ENCODE results near the gene KRT74. TPM values are rescaled to one million over a fixed set of nuclear protein-coding genes. Genes with fewer than 3 reads are reported as not detected.

KRT74 gene
- total and polyA plus RNA-seq, 2 of the 13 experiments (the other 11 are each of a cell fraction or from before 2014, with no cell fraction given) = not detected

- TF ChIP-seq ZNF691 (CRISPR knock-in tag; IDR thresholded peaks at IDR 0.05; ENCODE audit: borderline replicate concordance, low read depth) = no peak
- no peak for TF ChIP-seq PPARG (CRISPR knock-in tag; conservative IDR thresholded peaks at IDR 0.05)
- no peak for TF ChIP-seq ZNF572 (CRISPR knock-in tag; IDR thresholded peaks at IDR 0.05)
- TF ChIP-seq KLF16 (CRISPR knock-in tag; IDR thresholded peaks at IDR 0.05) = no peak
- TF ChIP-seq MED8 (CRISPR knock-in tag; IDR thresholded peaks at IDR 0.05; ENCODE audit: insufficient replicate concordance) = no peak
- no peak for TF ChIP-seq ZNF296 (CRISPR knock-in tag; conservative IDR thresholded peaks at IDR 0.05)
- TF ChIP-seq TERF1 (CRISPR knock-in tag; IDR thresholded peaks at IDR 0.05) = no peak
These were observed 41.0 kb upstream of the KRT74 start (continued) for GRCh38 chr12:52614381-52615207.

- TF ChIP-seq MTF1 (CRISPR knock-in tag; IDR thresholded peaks at IDR 0.05) (no peak), ETV6 (CRISPR knock-in tag; conservative IDR thresholded peaks at IDR 0.05) (no peak), ZNF10 (CRISPR knock-in tag; IDR thresholded peaks at IDR 0.05; ENCODE audit: borderline replicate concordance, low read depth) (no peak), ARID3A (IDR thresholded peaks at IDR 0.05; ENCODE audit: low read depth, low read length) (no peak), ZNF354B (CRISPR knock-in tag; IDR thresholded peaks at IDR 0.05) (no peak), RXRA (CRISPR knock-in tag; IDR thresholded peaks at IDR 0.05) (no peak)
- Histone ChIP-seq H2AFZ (ENCODE audit: low read length) (no peak overlapping the region), H3K4me3 (replicated peaks in 1 of 3; ENCODE audit: insufficient read depth in 1 of 3, low read depth in 2 of 3, low read length in 3 of 3) (no peak overlapping the region), H3K36me3 (replicated peaks in 1 of 2; ENCODE audit: control insufficient read depth in 1 of 2, insufficient read depth in 2 of 2, low read length in 2 of 2) (no peaks in the 10 kb centered on the region), H3K4me2 (ENCODE audit: low read depth, low read length) (no peak overlapping the region), H3K9me3 (ENCODE audit: low read length) (no peaks in the 10 kb centered on the region), H3K79me2 (ENCODE audit: insufficient read depth, low read length) (no peaks in the 10 kb centered on the region), H3K4me1 (ENCODE audit: insufficient read depth, low read length) (no peaks in the 10 kb centered on the region), H3K27me3 (ENCODE audit: control insufficient read depth in 1 of 2, insufficient read depth in 2 of 2, low read length in 2 of 2) (peaks cover 4 to 46% of the 10 kb centered on the region in 2 experiments; a peak in 3 of 5 replicates), H3K27ac (ENCODE audit: extremely low read length, insufficient read depth, low read length) (no peak overlapping the region), H4K20me1 (ENCODE audit: insufficient read depth, low read length) (no peaks in the 10 kb centered on the region), H3K9ac (ENCODE audit: insufficient read depth, low read depth, low read length) (no peak overlapping the region)
- WGBS (ENCODE audit: low lambda C conversion rate) = 0% methylated on average over 4 of the region's 9 CpGs
- ATAC-seq = no peak
- no peak for DNase-seq (ENCODE audit: low spot score)
- ChIA-PET CTCF (ENCODE audit: low intra/inter-chr PET ratio, low total read pairs) (no interaction called here), POLR2A (no interaction called here)
- intact Hi-C loops (cut with micrococcal nuclease; ENCODE audit: unreplicated experiment) = no loop called here
- in situ Hi-C loops (cut with HindIII; ENCODE audit: extremely low pct_ligation_motif_present, low pct_unique_long_range_greater_than_20kb) = no loop called here
- no peak for FAIRE-seq
- BruUV-seq (replicated peaks) = no TSS peak
These were observed 39.9 kb upstream of the KRT74 start for GRCh38 chr12:52613384-52614030.

Measured in HepG2 (cell line).